ENCODE measurements around the gene NAA38.
A peak's percentile ranks its signal among the peaks of the same experiment; 100 is the strongest.

The NAA38 gene

GRCh38 chr17:7841396-7841914, 15.9 kb downstream of the NAA38 start:
- peak; percentile 95 to 96 for DNase-seq (ENCODE audit: low read depth in 2 of 2)

- no peak for DNase-seq (ENCODE audit: low read depth in 2 of 2)
Observed at GRCh38 chr17:7840875-7841274, 16.5 kb downstream of the NAA38 start.

- no peak for DNase-seq (ENCODE audit: low read depth in 2 of 2)
Observed at GRCh38 chr17:7840441-7840840, 16.9 kb downstream of the NAA38 start.

GRCh38 chr17:7839876-7840261, 17.5 kb downstream of the NAA38 start:
- DNase-seq (ENCODE audit: low read depth in 2 of 2) = no peak

- DNase-seq (ENCODE audit: low read depth in 2 of 2) = no peak
Observed at GRCh38 chr17:7839190-7839875, 18.0 kb downstream of the NAA38 start.

GRCh38 chr17:7838090-7839075, 19.0 kb downstream of the NAA38 start:
- no peak for DNase-seq (ENCODE audit: low read depth in 2 of 2)

GRCh38 chr17:7837408-7838088, 19.8 kb downstream of the NAA38 start:
- DNase-seq (ENCODE audit: low read depth in 2 of 2) = no peak

GRCh38 chr17:7836596-7837407, 20.6 kb downstream of the NAA38 start:
- DNase-seq (ENCODE audit: low read depth in 2 of 2) = peak in 1 of 2 donors; percentile 56

GRCh38 chr17:7835814-7836595, 21.4 kb downstream of the NAA38 start:
- DNase-seq (ENCODE audit: low read depth in 2 of 2) = no peak

- DNase-seq (ENCODE audit: low read depth in 2 of 2) = peak; percentile 85 to 86
Observed at GRCh38 chr17:7834957-7835813, 22.2 kb downstream of the NAA38 start.

- DNase-seq (ENCODE audit: low read depth in 2 of 2) = peak; percentile 16 to 51
Observed at GRCh38 chr17:7834542-7834956, 22.8 kb downstream of the NAA38 start.

- DNase-seq (ENCODE audit: low read depth in 2 of 2) = peak; percentile 75 to 81
Observed at GRCh38 chr17:7833795-7834541, 23.4 kb downstream of the NAA38 start, which contains the start of gene KDM6B. TSS of gene KDM6B (plus strand) at chr17:7834217. CDS start at chr17:7845555, 11,338 bp downstream.

- DNase-seq (ENCODE audit: low read depth in 2 of 2) = no peak
Observed at GRCh38 chr17:7833011-7833794, 24.2 kb downstream of the NAA38 start.

- no peak for DNase-seq (ENCODE audit: low read depth in 2 of 2)
Observed at GRCh38 chr17:7832431-7832830, 24.9 kb downstream of the NAA38 start.

- DNase-seq (ENCODE audit: low read depth in 2 of 2) = no peak
Observed at GRCh38 chr17:7831233-7831632, 26.1 kb downstream of the NAA38 start.

- no peak for DNase-seq (ENCODE audit: low read depth in 2 of 2)
Observed at GRCh38 chr17:7830616-7831015, 26.7 kb downstream of the NAA38 start.

- DNase-seq (ENCODE audit: low read depth in 2 of 2) = no peak
Observed at GRCh38 chr17:7825206-7825990, 32.0 kb downstream of the NAA38 start.

Data from stimulated activated CD4-positive, alpha-beta T cell treated with anti-CD3 and anti-CD28 coated beads, Interleukin-1b, Interleukin-23, amount 100 ng/mL, for 4 hours (primary cell).